Endothelial cell of umbilical vein (primary cell): Measurements from ENCODE around the gene SENP8. TPM values are rescaled to one million over a fixed set of nuclear protein-coding genes. Genes with fewer than 3 reads are reported as not detected.

Source experiments
- BruUV-seq: library from RNA; stranded (reverse); fragments of 400-500 nt; replicated peaks from 2 replicates; lab custom pipeline; 2021; lab: Mats Ljungman, UMichigan
- CTCF ChIA-PET: fragments of 300-600, 350-600 bp; sonication (Branson Sonifier 250); formaldehyde crosslinking; loops from one replicate; lab custom pipeline; 2021; ENCODE audit warnings: antibody characterized with exemption, inconsistent platforms; lab: Charles Lee
- POLR2A ChIA-PET: fragments of 300-600, 350-600 bp; sonication (Branson Sonifier 250); formaldehyde crosslinking; loops from one replicate; lab custom pipeline; 2021; ENCODE audit warnings: antibody characterized with exemption, inconsistent platforms; lab: Charles Lee
- DNase-seq: peaks from one replicate; pipeline ENCODE4 v3.0.0-alpha.2; 2011; ENCODE audit warnings: low read depth, low spot score
- FAIRE-seq: peaks from 2 replicates; lab custom pipeline; 2011; peaks lifted over from hg19 to GRCh38; lab: Jason Lieb, UNC
- H2AFZ ChIP-seq: 2 replicates; pipeline ENCODE4 v1.6.0; 2012; ENCODE audit warnings: low read depth, low read length, control low read depth, inconsistent platforms
- H3K27ac ChIP-seq: 2 replicates; pipeline ENCODE4 v1.5.1; 2011; ENCODE audit warnings: low read depth, mild to moderate bottlenecking, control low read depth, low read length, moderate library complexity; ENCODE audit not compliant: insufficient read depth
- H3K27me3 ChIP-seq, 2 experiments: 2 replicates each; pipeline versions ENCODE4 v1.6.0 to v1.6.1; 2011; ENCODE audit warnings: low read length in 2 of 2, mixed read lengths in 1 of 2; ENCODE audit not compliant: control insufficient read depth in 2 of 2, insufficient read depth in 2 of 2
- H3K36me3 ChIP-seq, 2 experiments: 2 replicates in 1 of 2; 3 replicates in 1 of 2; pipeline ENCODE4 v1.5.1; 2011; ENCODE audit warnings: low read length in 2 of 2, mild to moderate bottlenecking in 1 of 2, moderate library complexity in 1 of 2; ENCODE audit not compliant: control insufficient read depth in 2 of 2, insufficient read depth in 2 of 2; ENCODE audit errors: extremely low read depth in 1 of 2
- H3K4me1 ChIP-seq: 3 replicates; pipeline ENCODE4 v1.5.1; 2011; ENCODE audit warnings: mild to moderate bottlenecking, low read length; ENCODE audit not compliant: control insufficient read depth, insufficient read depth; ENCODE audit errors: extremely low read depth
- H3K4me2 ChIP-seq: 2 replicates; pipeline ENCODE4 v1.6.1; 2011; ENCODE audit warnings: low read length, control low read depth, mixed read lengths; ENCODE audit not compliant: insufficient read depth
- H3K4me3 ChIP-seq, 3 experiments: fragments of 200-600 bp in 1 of 3; sonication (generic), shearing (Covaris generic) in 1 of 3; replicated peaks in 1 of 3; 2 replicates each; pipeline ENCODE4 v1.5.1; 2011 to 2016; ENCODE audit warnings: control low read depth in 3 of 3, low read length in 3 of 3, mild to moderate bottlenecking in 2 of 3, inconsistent platforms in 1 of 3, low read depth in 1 of 3, moderate library complexity in 1 of 3; ENCODE audit not compliant: insufficient read depth in 1 of 3
- H3K79me2 ChIP-seq: 2 replicates; pipeline ENCODE4 v1.6.0; 2012; ENCODE audit warnings: low read length, inconsistent platforms; ENCODE audit not compliant: control insufficient read depth, insufficient read depth
- H3K9ac ChIP-seq: replicated peaks from 2 replicates; pipeline ENCODE3; 2011; ENCODE audit warnings: low read length, control low read depth; ENCODE audit not compliant: insufficient read depth; ENCODE audit errors: extremely low read depth
- H3K9me1 ChIP-seq: replicated peaks from 3 replicates; pipeline ENCODE4 v1.6.0; 2011; ENCODE audit warnings: mild to moderate bottlenecking, low read length; ENCODE audit not compliant: control insufficient read depth, insufficient read depth; ENCODE audit errors: extremely low read depth
- H3K9me3 ChIP-seq: replicated peaks from 2 replicates; pipeline ENCODE4 v1.5.1; 2012; ENCODE audit warnings: low read length, inconsistent platforms; ENCODE audit not compliant: control insufficient read depth, insufficient read depth
- H4K20me1 ChIP-seq: replicated peaks from 2 replicates; pipeline ENCODE3; 2011; ENCODE audit warnings: mild to moderate bottlenecking, low read length; ENCODE audit not compliant: control insufficient read depth, insufficient read depth; ENCODE audit errors: extremely low read depth
- CTCF ChIP-seq, 2 donors: IDR thresholded peaks; 1 replicate in 1 of 2; 2 replicates in 1 of 2; pipeline ENCODE4 v1.5.1; 2011; ENCODE audit warnings: low read length in 2 of 2, mild to moderate bottlenecking in 2 of 2, moderate library complexity in 2 of 2, control low read depth in 1 of 2, inconsistent platforms in 1 of 2, low read depth in 1 of 2; ENCODE audit not compliant: insufficient read depth in 1 of 2; ENCODE audit errors: extremely low read depth in 1 of 2
- EZH2 ChIP-seq: IDR thresholded peaks from 2 replicates; pipeline ENCODE4 v1.6.1; 2012; ENCODE audit warnings: borderline replicate concordance, low read depth, mild to moderate bottlenecking, moderate library complexity, low read length, inconsistent platforms; ENCODE audit not compliant: severe bottlenecking
- FOS ChIP-seq: IDR thresholded peaks from 2 replicates; pipeline ENCODE4 v1.6.1; 2011; ENCODE audit warnings: mild to moderate bottlenecking, low read length, moderate library complexity, borderline replicate concordance; ENCODE audit not compliant: insufficient read depth
- GATA2 ChIP-seq: IDR thresholded peaks from 2 replicates; pipeline ENCODE4 v1.7.0; 2011; ENCODE audit warnings: low read depth, mild to moderate bottlenecking, moderate library complexity, mixed read lengths, low read length; ENCODE audit not compliant: insufficient read length, insufficient read depth
- JUN ChIP-seq: IDR thresholded peaks from 2 replicates; pipeline ENCODE4 v1.6.1; 2011; ENCODE audit warnings: borderline replicate concordance, low read depth; ENCODE audit not compliant: insufficient read length, insufficient read depth
- MAX ChIP-seq: IDR thresholded peaks from 2 replicates; pipeline ENCODE4 v1.6.1; 2011; ENCODE audit not compliant: insufficient read depth, insufficient read length
- MYC ChIP-seq: IDR thresholded peaks from one replicate; pipeline ENCODE4 v1.6.1; 2011; ENCODE audit warnings: mild to moderate bottlenecking, low read depth, low read length
- POLR2A ChIP-seq: IDR thresholded peaks from 2 replicates; pipeline ENCODE4 v1.6.1; 2012; ENCODE audit warnings: low read depth, mild to moderate bottlenecking, control low read depth, low read length
- POLR2AphosphoS5 ChIP-seq: IDR thresholded peaks from 2 replicates; pipeline ENCODE4 v1.6.1; 2012; ENCODE audit warnings: low read depth, mild to moderate bottlenecking, control low read depth, low read length, moderate library complexity; ENCODE audit not compliant: insufficient read depth
- dilution Hi-C: fragments of 300-500 bp; cut with MboI; formaldehyde crosslinking; loops from one replicate; pipeline ENCODE4 v1.15.0; 2019; ENCODE audit warnings: low sequenced_read_pairs; ENCODE audit not compliant: extremely low pct_ligation_motif_present
- intact Hi-C: fragments of 100-400 bp; cut with micrococcal nuclease; formaldehyde crosslinking; loops from one replicate; pipeline ENCODE4 v1.10.0; 2022
- polyA plus RNA-seq, 4 experiments: library from polyadenylated mRNA; depleted of rRNA in 3 of 4; stranded (reverse) in 3 of 4; unstranded in 1 of 4; fragments of >200 nt; gene quantifications; 2 replicates each; pipeline versions ENCODE4 v1.2.1 to v1.2.3, GENCODE V29; 2011 to 2012; ENCODE audit warnings: missing spikeins in 1 of 4
- total RNA-seq: library from RNA; stranded (reverse); gene quantifications from 2 replicates; pipeline ENCODE4 v1.2.3, GENCODE V29; 2021

Gene SENP8
- total and polyA plus RNA-seq, 2 donors (not counting 3 experiments of a cell fraction or from before 2014, with no cell fraction given): 0.91 to 1.3 TPM

GRCh38 chr15:72133211-72133610 lies 15.0 kb downstream of the SENP8 start:
- FAIRE-seq: no peak
- ChIA-PET CTCF (interaction anchor here (0.7 to 1.4 kb wide), 3 partner anchors 21 to 389 kb away, joined by 3 to 5 read pairs (median 3); no protein-coding TSS in a partner anchor), POLR2A (no interaction called here)
- Histone ChIP-seq H2AFZ (no peak overlapping the region), H3K79me2 (no peaks in the 10 kb centered on the region), H3K36me3 (no peaks in the 10 kb centered on the region), H3K9ac (no peak overlapping the region), H3K9me3 (no peaks in the 10 kb centered on the region), H4K20me1 (no peaks in the 10 kb centered on the region), H3K4me2 (no peak overlapping the region), H3K9me1 (no peaks in the 10 kb centered on the region), H3K27me3 (no peaks in the 10 kb centered on the region), H3K27ac (no peak overlapping the region), H3K4me1 (no peaks in the 10 kb centered on the region), H3K4me3 (no peak overlapping the region)
- intact Hi-C loops (no loop called here), dilution Hi-C loops (no loop called here)
- no peak for DNase-seq
- TF ChIP-seq POLR2A (no peak), MYC (no peak), MAX (no peak), CTCF (IDR thresholded peaks at IDR 0.05; ENCODE audit: extremely low read depth in 1 of 2, insufficient read depth in 1 of 2, low read depth in 1 of 2, low read length in 2 of 2) (no peak), JUN (no peak), GATA2 (no peak), POLR2AphosphoS5 (no peak), FOS (no peak), EZH2 (no peak)
- BruUV-seq: no TSS peak
